GM18517 (cell line): ENCODE measurements around the gene APBA2.

Experiments used
- ATAC-seq: cut with Tn5 transposase; IDR thresholded peaks from one replicate; pipeline ENCODE4 v1.9.1; 2021; ENCODE audit warnings: mild to moderate bottlenecking, moderate library complexity; ENCODE audit not compliant: unreplicated experiment

Gene APBA2

DNA sequence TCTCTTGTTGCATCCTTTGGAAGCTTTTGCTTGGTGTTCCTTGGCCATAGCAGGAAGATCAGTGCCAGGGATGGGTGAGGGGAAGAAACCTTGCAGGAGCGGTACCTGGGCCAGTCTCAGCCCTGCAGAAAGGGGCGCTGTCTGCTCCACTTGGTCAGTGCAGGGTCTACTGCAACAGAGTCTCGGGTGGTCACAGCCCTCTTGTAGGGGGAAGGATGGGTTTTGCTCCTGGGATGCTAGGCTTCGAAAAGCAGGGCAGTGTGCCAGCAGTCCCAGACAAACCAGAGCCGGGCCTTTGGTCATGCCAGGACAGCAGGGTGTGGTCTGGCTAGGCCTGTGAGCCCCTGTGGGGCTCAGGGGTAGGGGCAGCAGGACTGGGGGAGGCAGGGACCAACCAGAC lies 186.7 kb downstream of the APBA2 start:
- no peak for ATAC-seq

DNA sequence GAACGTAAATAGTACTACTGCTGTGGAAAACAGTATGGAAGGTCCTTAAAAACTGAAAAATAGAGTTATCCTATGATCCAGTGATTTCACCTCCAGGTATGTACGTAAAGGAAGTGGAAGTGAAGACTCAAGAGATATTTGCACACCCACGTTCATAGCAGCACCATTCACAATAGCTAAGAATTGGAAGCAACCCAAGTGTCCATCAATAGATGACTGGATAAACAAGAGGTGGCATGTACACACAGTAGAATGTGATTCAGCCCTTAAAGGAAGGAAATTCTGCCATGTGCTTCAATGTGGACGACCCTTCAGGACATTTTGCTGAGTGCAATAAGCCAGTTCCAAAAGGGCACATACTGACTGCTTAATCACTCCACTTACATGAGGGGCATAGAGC lies 188.3 kb downstream of the APBA2 start:
- no peak for ATAC-seq

DNA sequence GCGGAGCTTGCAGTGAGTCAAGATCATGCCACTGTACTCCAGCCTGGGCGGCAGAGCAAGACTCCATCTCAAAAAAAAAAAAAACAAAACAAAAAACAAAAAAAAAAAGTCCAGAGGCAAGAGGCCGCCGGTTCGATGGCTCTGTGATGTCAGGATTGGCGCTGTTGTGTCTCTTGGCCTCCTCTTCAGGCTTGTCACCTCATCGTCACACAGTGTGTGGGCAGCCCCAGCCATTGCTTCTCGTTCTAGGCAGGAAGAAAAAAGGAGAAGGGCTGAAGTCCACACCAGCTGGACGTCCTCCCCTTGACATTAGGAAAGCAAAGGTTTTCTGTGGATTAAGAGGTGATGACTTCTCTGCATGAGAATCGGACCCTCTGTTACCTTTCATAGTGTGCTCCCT lies 192.8 kb downstream of the APBA2 start:
- ATAC-seq: no peak

DNA sequence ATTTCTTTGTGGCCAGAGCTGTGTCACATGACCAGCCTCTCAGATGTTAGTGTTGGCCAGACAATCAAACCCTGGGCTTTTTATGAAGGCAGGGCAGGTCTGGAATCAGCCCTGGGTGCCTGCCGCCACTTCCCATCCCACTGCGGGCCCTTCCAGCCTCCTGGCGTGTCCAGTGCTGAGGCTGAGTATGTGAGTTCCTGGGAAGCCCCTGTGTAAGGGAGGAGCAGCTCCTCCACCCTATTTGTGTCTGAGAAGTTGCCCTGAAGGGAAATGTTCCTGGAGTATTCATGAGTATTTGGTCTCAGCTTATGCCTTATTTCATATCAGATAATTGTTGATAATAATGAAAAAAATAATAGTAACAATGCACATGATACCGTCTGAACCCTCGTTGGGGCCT lies 193.7 kb downstream of the APBA2 start:
- ATAC-seq: no peak

DNA sequence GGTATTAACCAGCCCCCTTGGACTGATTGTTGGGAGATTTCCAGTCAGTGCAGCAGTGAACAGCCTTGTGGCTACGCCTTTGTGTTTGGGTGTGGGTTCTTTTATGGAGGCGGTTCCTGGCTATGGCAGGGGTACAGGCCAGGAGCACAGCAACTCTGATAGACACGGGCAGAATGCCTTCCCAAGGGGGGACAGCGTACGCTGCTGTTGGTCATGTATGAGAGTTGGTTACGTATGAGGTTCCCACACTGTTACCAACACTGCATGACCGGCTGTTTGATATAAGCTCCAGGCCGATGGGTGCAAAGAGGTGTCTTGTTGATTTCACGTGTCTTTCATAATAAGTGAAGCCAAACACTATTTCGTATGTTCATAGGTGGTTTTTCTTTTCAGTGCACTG lies 196.0 kb downstream of the APBA2 start:
- no peak for ATAC-seq

DNA sequence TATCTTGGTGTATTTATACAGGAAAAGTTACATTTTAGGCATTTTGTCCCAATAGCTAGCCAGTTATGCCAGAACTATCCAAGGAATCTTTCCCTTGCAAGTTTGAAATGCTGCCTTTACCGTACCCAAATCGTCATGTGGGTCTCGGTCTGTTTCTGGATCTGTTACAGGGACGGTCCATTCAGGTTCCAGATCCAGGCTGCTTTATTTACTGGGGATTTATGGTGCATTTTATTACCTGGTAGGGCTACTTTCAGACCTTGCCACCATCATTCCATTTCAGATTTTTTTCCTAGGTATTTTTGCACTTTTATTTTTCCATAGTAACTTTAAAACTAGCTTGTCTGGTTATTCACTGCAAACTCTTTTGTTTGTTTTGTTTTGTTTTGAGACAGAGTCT lies 197.4 kb downstream of the APBA2 start:
- ATAC-seq: no peak

GRCh38 chr15:29083858-29084257 lies 198.1 kb downstream of the APBA2 start:
- no peak for ATAC-seq

DNA sequence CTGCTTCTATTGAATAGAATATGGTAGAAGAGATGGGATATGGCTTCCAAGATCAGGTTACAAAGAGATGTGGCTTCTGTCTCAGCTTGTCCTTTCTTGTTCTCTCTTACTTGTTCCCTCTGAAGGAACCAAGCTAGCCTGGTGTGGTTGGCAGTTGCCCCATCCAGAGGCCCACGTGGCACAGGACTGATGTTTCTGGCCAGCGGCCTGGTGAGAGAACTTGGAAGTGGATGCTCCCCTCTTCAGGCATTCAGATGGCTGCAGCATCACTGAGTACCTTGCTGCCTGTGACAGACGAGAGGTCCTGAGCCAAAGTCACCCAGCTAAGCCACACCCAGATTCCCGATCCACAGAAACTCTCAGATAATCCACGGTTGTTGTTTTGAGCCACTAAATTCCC lies 200.2 kb downstream of the APBA2 start:
- no peak for ATAC-seq

DNA sequence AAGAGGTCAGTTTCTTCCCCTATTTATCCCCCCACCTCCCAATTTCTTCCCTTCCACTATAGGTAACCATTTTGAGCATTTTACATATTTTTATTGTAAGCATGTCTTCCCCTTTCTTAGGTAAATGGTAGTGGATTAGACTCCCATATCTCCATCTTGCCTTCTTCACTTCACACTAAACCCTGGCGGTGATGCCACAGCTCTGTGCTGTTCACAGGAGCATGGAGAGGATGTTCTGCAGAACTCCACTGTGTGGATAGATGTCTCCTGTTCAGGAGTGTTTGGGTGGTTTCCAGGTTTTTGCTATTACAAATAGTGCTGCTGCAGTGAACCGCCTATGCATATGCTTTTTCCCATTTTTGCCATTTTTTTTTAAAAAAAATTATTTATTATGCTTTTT lies 201.1 kb downstream of the APBA2 start:
- ATAC-seq: no peak

- ATAC-seq: no peak
Observed at GRCh38 chr15:29087521-29088285, 201.9 kb downstream of the APBA2 start.

- ATAC-seq: no peak
Observed at GRCh38 chr15:29088666-29089065, 202.9 kb downstream of the APBA2 start.

- no peak for ATAC-seq
Observed at GRCh38 chr15:29089731-29090616, 204.2 kb downstream of the APBA2 start.

DNA sequence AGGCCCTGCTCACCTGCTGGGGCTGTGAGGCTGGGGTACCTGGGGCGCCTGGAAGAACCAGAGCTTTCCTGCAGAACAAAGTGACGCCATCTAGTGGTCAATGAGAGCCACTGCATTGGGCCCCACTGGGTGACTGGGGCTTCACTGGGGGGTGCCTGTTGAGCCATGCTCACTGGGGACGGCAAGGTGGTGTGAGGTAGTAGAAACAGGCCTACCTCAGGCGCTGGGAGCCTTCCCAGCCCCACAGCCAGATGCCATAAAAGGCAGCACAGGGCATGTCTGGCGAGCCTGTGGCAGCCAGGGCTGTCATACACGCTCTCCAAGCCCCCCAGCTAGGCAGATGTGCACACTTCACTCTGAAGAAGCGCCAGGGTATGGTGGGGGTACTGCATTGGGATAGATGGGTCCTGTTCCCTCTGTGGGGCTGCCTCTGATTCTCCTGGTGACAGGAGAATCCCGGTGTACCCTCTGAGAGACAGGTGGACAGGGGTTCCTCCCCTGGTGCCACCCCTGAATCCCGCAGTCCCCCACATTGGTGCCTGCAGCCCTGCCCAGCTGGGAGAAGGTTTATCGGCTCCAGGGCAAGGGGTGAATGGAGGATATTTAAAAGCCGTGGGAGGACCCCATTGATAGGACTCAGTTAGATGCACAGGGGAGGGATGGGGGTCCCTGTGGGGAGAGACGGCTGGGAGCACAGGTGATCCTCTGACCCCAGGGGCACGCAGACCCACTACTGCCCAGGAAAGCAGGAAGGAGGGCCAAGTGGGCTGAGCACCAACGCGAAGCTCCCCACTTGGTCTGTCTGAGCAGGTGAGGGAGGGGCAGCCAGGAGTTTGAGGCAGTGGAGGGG lies 205.1 kb downstream of the APBA2 start:
- no peak for ATAC-seq

DNA sequence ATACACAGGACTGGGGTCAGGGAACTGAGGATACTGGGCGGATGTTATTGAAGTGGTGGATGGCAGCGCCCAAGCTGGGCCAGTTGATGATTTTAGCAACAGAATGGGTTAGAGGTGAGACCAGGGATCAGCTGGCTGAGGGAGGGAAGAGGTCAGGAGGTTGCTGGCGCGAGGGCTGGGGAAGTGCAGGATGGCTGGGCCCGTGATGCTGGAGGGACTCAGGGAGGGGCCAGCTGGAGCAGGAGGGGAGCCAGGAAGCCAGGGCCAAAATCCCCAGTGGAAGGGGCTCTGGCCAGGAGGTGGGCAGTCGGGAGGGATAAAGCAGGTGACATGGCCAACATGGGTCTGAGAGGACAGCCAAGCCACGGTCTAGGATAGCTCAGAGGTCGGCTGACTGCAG lies 205.9 kb downstream of the APBA2 start:
- ATAC-seq: no peak

DNA sequence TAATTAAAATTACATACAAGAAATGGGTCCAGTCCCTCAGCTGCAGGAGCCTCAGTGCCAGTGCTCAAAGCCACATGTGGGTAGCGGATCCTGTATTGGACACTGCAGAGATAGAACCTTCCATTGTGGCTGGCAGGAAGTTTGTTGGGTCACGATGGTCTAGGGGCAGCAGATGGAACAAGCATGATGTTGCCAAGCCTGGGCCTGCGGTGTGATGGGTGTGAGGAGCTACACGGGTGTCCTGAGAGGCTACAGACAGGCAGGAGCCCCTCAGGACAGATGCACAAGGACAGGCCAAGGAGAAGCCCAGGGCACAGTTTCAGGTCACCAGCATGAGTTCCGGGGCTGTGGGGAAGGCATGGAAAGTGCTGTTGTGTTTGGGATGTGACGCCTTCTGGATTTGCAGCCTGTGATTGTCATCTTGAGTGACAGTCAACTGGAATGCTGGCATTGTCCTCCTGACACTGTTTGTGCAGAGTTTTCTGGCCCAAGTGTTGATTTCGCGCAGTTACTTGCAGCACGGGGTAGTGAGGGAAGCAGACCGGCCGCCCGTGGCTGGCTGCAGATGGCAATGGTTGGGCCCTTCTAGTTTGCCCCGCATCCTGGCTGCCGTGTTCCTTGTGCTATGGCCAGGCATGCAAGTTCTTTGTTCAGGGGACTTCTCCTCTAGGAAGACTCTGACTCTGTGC lies 206.7 kb downstream of the APBA2 start:
- ATAC-seq: no peak

DNA sequence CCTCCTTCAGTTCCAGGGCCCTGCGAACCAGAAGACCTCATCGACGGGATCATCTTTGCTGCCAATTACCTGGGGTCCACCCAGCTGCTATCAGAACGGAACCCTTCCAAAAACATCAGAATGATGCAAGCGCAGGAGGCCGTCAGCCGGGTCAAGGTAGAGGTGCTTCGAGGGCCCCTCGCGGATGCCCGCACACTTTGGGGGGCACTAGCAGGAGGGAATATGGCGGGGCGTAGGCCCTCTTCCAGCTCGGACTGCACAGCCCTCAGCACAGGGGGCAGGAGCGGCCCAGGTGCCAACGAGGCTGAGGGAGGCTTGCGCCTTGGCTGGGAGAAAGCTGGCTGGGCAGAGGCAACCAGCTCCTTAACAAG lies 207.3 kb downstream of the APBA2 start:
- no peak for ATAC-seq

DNA sequence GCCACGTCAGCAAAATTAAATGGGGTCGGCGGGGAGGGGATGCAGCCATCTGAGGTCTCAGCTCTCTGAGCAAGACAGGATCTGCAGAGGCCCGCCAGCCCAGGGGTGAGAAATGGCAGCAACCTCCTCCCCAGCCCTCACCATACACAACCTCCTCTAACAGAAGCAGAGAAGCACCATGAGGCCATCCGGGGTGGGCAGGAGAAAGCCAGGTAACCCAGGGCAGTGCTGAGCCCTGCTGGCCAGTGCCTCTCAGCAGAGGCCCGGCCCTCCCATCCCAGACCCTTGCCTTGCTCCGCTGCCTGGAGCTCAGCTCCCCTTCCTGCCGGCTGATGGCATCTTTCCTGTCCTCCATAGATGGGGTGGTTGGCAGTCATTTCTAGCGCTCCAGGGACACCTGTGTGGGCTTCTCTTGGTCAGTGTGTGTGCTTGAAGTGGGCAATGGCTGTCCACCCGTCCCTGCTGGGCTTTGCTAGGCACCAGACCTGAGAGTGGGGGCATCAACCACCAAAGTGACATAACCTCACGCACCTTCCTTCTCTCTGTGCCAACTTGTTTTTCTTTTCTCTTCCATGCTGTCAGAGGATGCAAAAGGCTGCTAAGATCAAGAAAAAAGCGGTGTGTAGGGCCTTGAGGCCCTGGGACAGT lies 208.0 kb downstream of the APBA2 start:
- ATAC-seq: no peak

DNA sequence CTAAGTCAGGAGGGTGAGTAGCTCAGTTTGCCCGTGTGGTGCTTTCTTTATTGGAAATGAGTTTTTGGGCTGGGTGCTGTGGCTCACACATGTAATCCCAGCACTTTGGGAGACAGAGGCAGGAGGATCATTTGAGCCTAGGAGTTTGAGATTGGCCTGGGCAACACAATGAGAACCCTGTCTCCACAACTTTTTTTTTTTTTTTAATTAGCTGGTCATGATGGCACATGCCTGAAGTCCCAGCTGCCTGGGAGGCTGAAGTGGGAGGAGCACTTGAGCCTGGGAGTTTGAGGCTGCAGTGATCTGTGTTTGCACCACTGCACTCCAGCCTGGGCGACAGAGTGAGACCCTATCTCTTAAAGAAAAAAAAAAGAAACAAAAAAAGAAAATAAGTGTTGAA lies 208.9 kb downstream of the APBA2 start:
- no peak for ATAC-seq

DNA sequence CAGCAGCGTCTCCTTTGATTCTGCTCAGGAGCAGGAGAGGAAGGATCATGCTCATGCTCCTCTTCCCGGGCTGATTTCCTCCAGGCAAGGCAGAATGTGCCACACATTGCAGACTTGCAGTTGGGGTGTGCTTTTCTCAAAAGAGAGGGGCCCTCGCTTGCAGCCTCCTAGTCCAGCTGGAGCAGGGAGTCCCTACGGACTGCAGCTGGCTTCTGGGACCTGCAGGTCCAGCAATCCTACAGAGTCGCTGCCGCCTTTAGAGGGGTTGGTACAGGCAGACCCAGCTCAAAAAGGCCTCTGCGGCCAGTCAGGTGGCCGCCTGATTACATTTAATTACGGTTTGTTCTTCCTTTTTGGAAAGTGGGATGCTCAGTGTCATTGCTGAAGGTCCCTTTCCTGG lies 210.0 kb downstream of the APBA2 start:
- no peak for ATAC-seq

GRCh38 chr15:29097168-29097567 lies 211.4 kb downstream of the APBA2 start:
- no peak for ATAC-seq
